HG02610 (cell line): ENCODE data around the gene BABAM2.
"Not testable (repeated sequence)": the region's sequence is repeated elsewhere in the genome, so short reads cannot be mapped to it uniquely, and the experiment has no call there.

Experiments used
- ATAC-seq: cut with Tn5 transposase; IDR thresholded peaks from one replicate; pipeline ENCODE4 v1.9.1; 2021; ENCODE audit warnings: mild to moderate bottlenecking, moderate library complexity; ENCODE audit not compliant: unreplicated experiment

Gene BABAM2

GRCh38 chr2:27875089-27875881, 15.2 kb upstream of the BABAM2 start:
- no peak for ATAC-seq

- ATAC-seq = no peak
These were observed 11.7 kb upstream of the BABAM2 start for GRCh38 chr2:27878825-27879224.

- ATAC-seq = not testable (repeated sequence)
These were observed 8.5 kb upstream of the BABAM2 start for GRCh38 chr2:27881815-27882583.

GRCh38 chr2:27882584-27882922, 8.0 kb upstream of the BABAM2 start:
- ATAC-seq = not testable (repeated sequence)

- ATAC-seq = no peak
These were observed 5.9 kb upstream of the BABAM2 start for GRCh38 chr2:27884601-27885000.

- no peak for ATAC-seq
These were observed 5.3 kb upstream of the BABAM2 start for GRCh38 chr2:27885234-27885633.

GRCh38 chr2:27885661-27886060, 4.9 kb upstream of the BABAM2 start:
- no peak for ATAC-seq

GRCh38 chr2:27886322-27886721, 4.2 kb upstream of the BABAM2 start:
- no peak for ATAC-seq

GRCh38 chr2:27887111-27887510, 3.4 kb upstream of the BABAM2 start:
- ATAC-seq = no peak

- no peak for ATAC-seq
These were observed 2.7 kb upstream of the BABAM2 start for GRCh38 chr2:27887830-27888229.

- ATAC-seq = no peak
These were observed 1.7 kb upstream of the BABAM2 start for GRCh38 chr2:27888790-27889189.

- ATAC-seq = peak; percentile 4
These were observed 769 bp upstream of the BABAM2 start for GRCh38 chr2:27889774-27890145.

GRCh38 chr2:27890924-27891672, 569 bp downstream of the BABAM2 start:
- peak; percentile 25 for ATAC-seq

GRCh38 chr2:27891673-27892105, 1.2 kb downstream of the BABAM2 start:
- ATAC-seq = no peak

GRCh38 chr2:27893006-27893405, 2.5 kb downstream of the BABAM2 start:
- ATAC-seq = no peak

GRCh38 chr2:27897717-27898116, 7.2 kb downstream of the BABAM2 start:
- ATAC-seq = no peak

GRCh38 chr2:27901234-27901633, 10.7 kb downstream of the BABAM2 start:
- no peak for ATAC-seq

- ATAC-seq = no peak
These were observed 11.6 kb downstream of the BABAM2 start for GRCh38 chr2:27902098-27902497.

- no peak for ATAC-seq
These were observed 12.5 kb downstream of the BABAM2 start for GRCh38 chr2:27903018-27903417.

GRCh38 chr2:27903649-27904404, 13.3 kb downstream of the BABAM2 start:
- ATAC-seq = no peak

- no peak for ATAC-seq
These were observed 13.8 kb downstream of the BABAM2 start for GRCh38 chr2:27904405-27904665.
